ENCODE data around the gene MALT1.
"Not testable (repeated sequence)": the region's sequence is repeated elsewhere in the genome, so short reads cannot be mapped to it uniquely, and the experiment has no call there.

Gene MALT1

DNA sequence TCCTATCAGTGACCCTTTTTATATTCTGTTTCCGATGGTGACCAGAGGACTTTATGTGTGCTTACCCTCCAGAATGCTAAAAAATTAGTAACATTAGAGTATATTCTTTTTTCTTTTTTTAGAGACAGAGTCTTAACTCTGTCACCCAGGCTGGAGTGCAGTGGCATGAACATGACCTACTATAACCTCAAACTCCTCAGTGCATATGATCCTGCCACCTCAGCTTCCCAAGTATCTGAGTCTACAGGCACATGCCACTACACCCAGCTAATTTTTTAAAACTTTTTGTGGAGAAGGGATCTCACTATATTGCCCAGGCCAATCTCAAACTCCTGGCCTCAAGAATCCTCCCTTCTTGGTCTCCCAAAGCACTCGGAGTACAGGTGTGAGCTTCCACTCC lies 74.6 kb downstream of the MALT1 start:
- DNase-seq, result no peak

DNA sequence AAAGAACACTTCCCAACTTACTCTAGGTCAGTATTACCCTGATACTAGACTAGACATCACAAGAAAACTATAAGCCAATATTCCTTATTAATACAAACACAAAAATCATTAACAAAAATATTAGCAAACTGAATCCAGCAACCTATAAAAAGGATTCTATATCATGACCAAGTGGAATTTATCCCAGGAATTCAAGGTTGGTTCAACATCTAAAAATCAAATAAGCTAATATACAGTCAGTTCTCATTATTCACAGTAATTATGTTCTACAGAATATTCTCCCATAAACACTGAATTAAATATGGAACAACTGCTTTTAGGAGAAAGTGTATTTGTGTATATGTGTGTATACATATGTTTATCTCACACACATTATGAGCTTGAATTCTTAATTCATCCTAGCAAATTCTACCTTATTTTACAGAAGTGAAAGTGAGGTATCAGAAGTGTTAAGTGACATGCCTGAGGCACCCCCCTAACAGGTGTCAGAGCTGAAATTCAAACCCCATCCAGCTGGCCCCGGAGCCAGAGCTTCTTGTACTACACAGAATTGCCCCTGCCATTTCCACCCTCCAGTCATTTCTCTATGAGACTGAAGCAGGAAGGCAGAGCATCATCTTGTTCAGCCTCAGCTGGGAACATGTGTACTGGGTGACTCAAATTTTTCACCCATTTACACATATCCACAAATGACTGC lies 77.8 kb downstream of the MALT1 start:
- no peak for DNase-seq

- DNase-seq, result no peak
Measured at GRCh38 chr18:58753976-58754375, 82.7 kb downstream of the MALT1 start.

GRCh38 chr18:58754544-58755068 lies 83.3 kb downstream of the MALT1 start:
- peak; percentile 64 for DNase-seq

DNA sequence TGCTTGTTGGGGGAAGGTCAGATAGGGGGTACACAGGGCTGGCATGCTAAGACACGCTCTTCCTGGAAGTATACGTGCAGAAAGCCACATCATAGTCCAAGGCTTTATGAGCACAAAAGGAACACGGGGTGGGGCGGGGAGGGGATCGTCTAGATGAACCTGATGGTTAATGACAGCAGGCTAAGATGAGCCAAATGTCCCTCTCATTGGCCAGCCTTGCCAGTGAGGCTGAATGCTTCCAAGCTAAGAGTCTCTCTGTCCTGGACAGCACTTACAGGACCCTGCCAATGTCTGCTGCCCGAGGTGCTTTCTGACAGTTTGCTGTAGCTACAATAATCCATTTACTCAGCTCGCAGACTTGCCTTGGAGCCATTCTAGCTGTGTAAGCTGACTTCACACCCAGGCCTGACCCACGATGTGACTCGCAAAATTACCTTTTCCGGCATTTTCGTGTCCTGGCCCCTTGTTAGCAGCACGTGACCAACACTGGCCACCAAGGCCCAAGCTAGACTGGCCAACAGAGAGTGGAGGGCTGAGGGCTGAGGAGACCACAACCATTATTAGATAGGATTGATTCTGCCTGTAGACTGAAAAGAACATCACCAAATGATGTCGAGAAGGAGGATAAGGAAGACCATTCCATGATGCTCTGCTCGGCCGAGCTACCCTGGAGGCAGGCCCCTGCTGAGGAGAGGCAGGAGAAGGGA lies 84.2 kb downstream of the MALT1 start:
- no peak for DNase-seq

- DNase-seq, result no peak
Measured at GRCh38 chr18:58756148-58756547, 84.9 kb downstream of the MALT1 start.

DNA sequence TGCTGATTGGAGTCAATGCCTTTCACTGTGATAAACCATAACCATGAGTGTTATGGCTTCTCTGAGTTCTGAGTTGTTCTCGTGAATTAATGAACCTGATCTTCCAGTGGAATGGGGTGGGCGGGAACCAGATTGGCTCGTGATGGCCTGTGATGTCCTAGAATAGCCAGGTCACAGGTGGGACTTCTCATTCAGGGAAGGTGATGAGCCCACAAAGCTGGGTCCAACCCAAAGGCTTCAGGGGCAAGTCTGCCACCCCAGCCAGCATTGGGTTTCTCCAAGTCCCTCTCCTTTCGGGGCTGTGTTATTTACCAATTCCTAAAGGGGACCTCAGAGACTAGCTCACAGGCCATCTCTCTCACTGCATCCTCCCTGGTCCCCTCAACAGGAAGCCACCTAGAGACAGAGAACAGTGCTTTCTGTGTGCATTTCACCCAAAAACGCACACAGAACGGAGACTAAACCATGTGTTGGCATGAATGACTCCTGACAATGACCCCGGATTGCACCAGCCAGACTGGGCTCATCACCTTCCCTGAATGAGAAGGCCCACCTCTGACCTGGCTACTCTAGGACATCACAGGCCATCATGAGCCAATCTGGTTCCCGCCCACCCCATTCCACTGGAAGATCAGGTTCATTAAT lies 85.5 kb downstream of the MALT1 start:
- DNase-seq, result no peak

DNA sequence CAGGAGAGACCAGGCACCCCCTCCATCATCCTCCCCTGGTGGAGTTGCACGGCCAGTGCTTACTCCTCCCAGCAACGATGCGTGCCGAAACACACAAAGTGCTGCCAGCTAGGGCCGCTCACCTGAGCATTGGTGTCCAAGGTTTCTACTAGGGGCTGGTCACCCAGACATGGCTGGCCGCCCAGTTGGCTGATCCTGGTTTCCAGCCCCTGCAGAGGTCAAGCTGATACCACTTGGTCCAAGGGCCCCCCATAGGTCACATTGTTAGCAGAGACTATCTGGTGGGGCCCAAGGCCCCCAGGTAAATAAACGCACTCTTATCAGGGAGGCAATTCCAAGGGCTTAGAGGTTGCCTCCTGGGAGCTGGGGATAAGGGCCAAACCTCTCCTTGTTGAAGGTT lies 86.1 kb downstream of the MALT1 start:
- not testable (repeated sequence) for DNase-seq

GRCh38 chr18:58758046-58758445 lies 86.8 kb downstream of the MALT1 start:
- no peak for DNase-seq

- DNase-seq, result no peak
Measured at GRCh38 chr18:58758606-58759005, 87.3 kb downstream of the MALT1 start.

GRCh38 chr18:58761241-58761969 lies 90.1 kb downstream of the MALT1 start:
- DNase-seq, result no peak

- DNase-seq, result peak; percentile 15
Measured at GRCh38 chr18:58761970-58762780, 90.9 kb downstream of the MALT1 start.

GRCh38 chr18:58762781-58763171 lies 91.5 kb downstream of the MALT1 start:
- peak; percentile 13 for DNase-seq

- peak; percentile 5 for DNase-seq
Measured at GRCh38 chr18:58766164-58766563, 94.9 kb downstream of the MALT1 start.

DNA sequence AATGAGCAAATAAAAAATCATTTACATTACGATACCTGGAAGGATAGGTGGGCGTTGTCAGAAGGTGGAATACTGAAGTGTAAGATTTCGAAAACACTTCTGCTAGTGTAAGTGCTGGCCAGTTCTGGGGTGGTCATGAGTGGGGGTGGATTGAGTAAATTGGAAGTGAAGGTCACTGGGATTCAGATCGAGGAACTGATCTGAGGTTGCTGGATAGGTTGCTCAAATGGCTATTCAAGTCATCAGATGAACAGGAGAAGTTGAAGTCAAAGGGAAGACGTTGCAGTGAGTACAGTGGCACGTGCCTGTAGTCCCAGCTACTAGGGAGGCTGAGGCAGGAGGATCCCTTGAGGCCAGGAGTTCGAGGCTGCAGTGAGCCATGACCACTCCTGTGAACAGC lies 95.7 kb downstream of the MALT1 start:
- peak; percentile 3 for DNase-seq

GRCh38 chr18:58768293-58768974 lies 97.2 kb downstream of the MALT1 start:
- peak; percentile 79 for DNase-seq

DNA sequence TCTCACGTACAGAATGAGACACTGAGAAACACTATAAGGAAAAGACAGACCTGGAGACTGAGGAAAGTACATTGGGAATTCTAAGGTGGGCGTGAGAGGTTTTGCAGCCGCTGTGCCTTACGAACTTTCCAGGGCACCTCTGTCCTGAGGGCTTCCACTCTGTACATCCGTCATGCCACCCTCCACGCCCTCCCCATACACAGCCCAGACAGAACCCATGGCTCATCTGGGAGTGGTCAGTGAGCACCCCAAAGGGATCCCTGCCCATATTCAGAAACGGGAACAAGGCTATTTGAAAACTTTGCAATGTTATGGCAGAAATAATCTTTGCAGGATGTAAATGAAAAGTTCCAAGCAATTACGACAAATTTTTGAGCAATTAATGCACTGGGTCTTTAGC lies 98.1 kb downstream of the MALT1 start:
- DNase-seq, result peak; percentile 8

GRCh38 chr18:58770601-58771000 lies 99.3 kb downstream of the MALT1 start:
- no peak for DNase-seq

GRCh38 chr18:58772161-58772560 lies 100.9 kb downstream of the MALT1 start:
- no peak for DNase-seq

GRCh38 chr18:58776084-58776483 lies 104.8 kb downstream of the MALT1 start:
- DNase-seq, result no peak

DNA sequence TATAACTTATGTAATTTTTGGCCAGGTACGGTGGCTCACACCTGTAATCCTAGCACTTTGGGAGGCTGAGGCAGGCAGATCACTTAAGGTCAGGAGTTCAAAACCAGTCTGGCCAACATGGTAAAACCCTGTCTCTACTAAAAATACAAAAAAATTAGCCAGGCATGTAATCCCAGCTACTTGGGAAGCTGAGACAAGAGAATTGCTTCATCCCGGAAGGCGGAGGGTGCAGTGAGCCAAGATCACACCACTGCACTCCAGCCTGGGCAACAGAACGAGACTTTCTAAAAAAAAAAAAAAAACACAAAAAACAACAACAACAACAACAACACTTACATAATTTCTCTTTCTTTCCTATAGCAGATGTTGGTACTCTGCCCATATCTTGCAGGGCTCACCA lies 105.3 kb downstream of the MALT1 start:
- DNase-seq, result not testable (repeated sequence)

- DNase-seq, result no peak
Measured at GRCh38 chr18:58777471-58777870, 106.2 kb downstream of the MALT1 start.
